ENCODE data around the gene TRRAP.

Gene TRRAP

DNA sequence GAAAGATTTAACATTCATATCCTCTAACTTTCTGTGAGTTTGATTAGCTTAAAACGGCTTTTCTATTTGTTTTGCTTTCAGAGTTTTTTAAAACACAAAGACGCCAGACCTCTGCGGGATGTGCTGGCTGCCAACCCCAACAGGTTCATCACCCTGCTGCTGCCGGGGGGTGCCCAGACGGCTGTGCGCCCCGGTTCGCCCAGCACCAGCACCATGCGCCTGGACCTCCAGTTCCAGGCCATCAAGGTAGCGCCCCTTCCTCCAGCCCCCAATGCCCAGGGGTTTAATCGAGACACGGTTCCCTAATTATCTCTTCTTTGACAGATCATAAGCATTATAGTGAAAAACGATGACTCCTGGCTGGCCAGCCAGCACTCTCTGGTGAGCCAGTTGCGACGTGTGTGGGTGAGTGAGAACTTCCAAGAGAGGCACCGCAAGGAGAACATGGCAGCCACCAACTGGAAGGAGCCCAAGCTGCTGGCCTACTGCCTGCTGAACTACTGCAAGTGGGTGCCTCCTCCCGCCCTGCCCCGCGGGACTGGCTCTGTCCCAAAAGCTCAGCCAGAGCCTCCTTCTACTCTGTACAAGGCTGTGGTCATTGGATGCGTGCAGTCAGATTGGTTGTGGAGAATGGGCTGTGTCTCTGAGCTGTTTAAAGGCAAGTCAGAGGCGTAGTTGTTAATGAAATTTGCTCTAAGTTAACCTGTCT is 71.2 kb downstream of the TRRAP start:
- no peak for DNase-seq (ENCODE audit: low read depth)

DNA sequence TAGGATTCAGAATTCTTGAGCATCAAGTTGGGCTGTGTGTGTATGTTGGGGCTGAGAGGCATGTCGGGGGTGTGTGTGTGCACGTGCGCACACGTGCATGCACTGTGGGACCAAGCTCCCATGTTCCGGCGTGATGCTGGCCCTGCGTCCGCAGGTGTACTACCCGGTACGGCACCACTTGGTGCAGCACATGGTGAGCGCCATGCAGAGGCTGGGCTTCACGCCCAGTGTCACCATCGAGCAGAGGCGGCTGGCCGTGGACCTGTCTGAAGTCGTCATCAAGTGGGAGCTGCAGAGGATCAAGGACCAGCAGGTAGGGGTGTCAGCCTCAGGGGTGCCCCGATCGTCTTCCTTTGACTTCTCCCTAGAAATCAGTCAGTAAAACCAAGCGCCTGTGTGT is 77.7 kb downstream of the TRRAP start:
- DNase-seq (ENCODE audit: low read depth) = no peak

DNA sequence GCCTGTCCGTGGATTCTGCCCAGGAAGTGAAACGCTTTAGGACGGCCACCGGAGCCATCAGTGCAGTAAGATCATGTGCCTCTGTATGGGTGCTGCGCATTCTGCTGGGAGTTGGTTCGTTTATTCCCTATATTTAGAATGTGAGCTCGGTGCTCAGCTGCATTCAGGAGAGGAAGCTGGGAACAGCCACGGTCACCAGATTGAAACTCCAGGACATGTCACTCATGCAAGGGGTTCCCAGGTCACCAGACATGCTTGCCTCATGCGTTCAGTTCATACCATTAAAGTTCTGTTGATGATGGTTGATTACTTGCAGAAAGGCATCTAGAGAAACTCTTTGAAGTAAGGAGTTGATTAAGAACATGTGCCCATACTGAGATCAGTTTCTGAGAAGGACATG is 78.1 kb downstream of the TRRAP start:
- no peak for DNase-seq (ENCODE audit: low read depth)

DNA sequence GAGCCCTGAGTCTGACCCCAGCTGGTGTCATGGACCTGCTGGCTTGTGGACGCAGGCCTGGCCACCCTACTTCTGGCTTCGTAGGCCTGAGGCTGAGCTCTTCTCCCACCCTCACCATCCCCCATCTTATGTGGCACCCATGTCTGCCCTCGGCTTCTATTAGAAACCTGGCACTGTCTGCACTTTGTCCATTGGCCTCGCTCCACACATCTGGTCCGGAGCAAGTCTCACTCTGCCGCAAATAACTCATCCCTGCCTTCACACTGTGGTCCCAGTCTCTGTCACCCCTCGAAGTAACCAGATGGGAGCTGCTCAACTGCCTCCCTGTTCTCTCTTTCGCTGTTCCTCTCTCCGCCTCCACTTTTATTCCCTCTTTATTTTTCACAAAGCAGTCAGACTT is 78.6 kb downstream of the TRRAP start:
- DNase-seq (ENCODE audit: low read depth) = no peak

DNA sequence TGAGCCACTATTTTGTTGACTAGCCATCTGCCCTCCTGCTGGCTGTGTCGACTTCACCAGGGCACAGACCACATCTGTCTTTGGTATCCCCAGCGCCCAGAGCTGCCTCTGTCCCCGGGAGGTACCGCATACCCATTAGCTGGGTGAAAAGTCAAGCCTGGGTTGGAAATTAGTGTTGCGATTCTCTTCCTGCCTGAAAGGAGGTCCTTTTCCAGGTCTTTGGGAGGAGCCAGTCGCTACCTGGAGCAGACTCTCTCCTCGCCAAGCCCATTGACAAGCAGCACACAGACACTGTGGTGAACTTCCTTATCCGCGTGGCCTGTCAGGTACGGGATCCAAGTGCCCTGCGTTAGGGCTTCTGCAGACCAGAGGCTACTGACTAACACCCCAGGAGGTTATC is 79.4 kb downstream of the TRRAP start:
- DNase-seq (ENCODE audit: low read depth) = no peak

DNA sequence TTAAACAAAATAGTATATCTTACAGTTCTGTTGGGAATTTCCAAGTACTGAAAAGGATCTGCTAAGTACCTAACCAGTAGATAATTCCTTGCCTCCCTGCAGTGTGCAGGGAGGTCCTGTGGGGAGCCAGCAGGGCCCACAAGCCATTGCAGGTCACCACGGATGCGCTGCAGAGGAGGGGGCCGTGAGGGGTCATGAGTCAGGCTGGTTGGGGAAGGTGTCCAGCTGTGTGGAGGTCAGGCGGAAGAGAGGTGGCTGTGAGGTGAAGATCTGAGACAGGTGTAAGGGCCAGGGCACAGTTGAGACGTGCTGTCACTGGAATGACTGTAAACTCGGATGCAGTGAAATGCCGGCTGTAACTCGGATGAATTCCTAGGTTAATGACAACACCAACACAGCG is 80.6 kb downstream of the TRRAP start:
- no peak for DNase-seq (ENCODE audit: low read depth)

DNA sequence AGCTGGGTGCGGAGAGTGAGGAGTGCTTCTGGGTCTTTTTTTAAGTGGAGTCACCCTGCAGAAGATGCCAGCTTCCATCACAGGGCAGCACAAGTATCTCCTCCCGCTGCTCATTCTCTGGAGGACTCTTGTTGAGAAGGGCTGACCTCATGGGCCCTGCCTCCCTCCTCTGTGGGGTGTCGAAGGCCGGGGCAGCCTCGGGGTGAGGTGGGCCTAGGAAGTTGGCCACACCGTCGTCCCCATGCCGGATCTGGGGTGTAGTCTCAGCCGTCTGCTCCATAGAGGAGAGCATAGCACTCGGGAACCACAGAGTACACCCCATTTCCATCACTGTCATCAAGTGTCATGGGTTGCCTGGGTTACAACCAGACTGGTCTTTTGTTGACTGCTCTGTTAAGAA is 85.0 kb downstream of the TRRAP start:
- no peak for DNase-seq (ENCODE audit: low read depth)

DNA sequence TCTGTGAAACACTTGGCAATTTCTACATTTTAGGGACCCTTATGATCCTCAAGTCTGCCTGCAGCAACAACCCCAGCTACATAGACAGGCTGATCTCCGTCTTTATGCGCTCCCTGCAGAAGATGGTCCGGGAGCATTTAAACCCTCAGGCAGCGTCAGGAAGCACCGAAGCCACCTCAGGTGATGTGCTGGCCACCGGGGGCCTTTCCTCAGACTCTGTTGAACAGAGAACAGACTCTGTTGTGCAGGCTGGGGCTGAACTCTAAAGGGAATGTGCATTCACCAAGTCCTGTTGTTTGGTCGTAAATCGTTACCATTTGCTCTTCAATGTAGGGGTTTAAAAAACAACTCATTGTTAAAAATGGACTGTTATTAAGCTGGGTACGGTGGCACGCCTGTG is 86.3 kb downstream of the TRRAP start:
- no peak for DNase-seq (ENCODE audit: low read depth)

DNA sequence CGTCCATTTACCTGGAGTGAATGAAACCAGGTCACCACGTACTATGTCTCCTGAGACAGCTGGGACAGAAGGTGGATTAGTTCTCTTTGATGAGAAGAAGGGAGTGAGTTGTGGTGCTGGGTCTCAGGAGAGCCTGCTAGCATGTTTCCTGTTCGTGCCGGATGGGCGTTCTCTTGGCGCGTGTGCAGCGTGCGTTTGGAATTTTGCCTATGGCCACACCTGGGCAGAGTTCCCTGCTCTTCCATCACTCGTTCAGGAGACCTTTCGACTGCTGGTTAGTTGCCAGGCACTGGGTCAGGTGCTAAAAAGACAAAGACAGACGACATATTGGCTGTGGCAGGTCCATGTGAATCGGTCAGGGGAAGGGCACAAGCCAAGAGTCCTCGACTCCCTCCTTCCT is 90.3 kb downstream of the TRRAP start:
- no peak for DNase-seq (ENCODE audit: low read depth)

DNA sequence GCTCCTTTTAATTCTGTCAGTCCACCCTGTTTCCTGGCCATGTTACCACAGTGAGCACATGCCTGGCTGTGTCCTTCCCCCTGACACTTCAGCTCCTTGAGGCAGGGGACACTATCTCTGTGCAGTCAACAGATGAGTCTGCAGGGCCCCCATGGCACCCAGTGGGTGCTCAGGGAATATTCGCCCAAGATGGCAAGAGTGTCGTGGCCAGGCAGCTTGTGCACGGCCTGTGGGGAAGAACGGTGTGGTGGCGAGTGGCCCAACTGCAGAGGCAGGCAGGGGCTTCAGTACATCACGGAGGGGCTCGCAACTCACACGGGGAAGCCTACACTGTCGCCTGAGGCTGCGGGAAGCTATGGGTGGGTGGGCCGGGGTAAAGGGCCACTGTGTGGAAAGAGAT is 91.1 kb downstream of the TRRAP start:
- no peak for DNase-seq (ENCODE audit: low read depth)

DNA sequence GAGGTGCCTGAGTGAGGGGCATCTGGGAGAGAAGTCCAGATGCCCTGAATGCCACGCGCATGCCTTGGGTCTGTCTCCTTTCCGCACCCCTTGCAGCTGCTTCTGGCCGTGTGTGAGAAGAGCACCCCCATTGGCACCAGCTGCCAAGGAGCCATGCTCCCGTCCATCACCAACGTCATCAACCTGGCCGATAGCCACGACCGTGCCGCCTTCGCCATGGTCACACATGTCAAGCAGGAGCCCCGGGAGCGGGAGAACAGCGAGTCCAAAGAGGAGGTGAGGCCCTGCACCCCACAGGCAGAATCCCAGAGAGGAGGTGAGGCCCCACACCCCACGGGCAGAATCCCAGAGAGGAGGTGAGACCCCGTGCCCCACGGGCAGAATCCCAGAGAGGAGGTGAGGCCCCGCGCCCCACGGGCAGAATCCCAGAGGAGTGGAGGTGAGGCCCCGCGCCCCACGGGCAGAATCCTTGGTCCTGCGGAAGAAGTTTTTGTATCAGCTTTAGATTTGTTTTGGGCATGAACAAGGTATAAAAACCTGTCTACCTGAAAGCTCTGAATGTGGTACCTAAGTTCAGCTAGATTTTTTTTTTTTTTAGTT is 91.8 kb downstream of the TRRAP start:
- DNase-seq (ENCODE audit: low read depth) = no peak

DNA sequence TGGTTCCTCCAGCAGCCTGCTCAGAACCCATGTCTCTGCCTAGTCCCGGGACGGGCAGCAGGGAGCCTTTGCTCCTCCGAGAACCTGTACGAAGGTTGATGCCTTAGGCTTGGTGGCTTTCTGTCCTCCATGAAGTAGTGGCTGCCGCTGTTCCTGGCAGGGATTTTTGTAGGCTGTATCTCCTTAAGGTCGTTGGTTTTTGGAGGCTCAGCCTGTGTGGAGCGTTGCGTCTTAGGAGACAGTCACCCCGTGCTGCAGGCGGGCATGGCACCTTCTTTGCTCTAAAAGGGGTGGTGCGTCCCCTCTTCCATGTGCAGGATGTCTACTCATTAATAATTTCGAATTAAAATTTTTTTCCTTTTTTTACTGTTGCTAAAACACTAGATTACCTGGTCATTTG is 92.5 kb downstream of the TRRAP start:
- no peak for DNase-seq (ENCODE audit: low read depth)

DNA sequence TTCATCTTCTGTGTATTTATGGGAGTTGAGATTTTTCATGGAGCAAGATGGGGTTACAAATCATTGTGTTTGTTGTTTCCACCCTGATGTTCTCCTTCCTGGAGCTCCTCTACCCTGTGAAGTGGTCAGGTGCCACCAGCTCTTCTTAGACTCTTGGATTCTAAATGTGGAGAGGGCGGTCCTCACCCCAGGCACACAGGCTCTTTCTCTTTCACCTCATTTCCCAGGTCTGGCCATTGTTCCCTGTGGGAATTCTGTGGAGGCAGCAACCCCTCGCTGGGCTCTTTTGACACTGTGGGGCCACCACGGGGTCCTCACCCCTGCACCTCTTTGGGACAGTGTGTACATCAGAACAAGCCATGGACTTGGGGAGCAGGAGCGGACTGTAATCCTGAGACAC is 95.9 kb downstream of the TRRAP start:
- no peak for DNase-seq (ENCODE audit: low read depth)

DNA sequence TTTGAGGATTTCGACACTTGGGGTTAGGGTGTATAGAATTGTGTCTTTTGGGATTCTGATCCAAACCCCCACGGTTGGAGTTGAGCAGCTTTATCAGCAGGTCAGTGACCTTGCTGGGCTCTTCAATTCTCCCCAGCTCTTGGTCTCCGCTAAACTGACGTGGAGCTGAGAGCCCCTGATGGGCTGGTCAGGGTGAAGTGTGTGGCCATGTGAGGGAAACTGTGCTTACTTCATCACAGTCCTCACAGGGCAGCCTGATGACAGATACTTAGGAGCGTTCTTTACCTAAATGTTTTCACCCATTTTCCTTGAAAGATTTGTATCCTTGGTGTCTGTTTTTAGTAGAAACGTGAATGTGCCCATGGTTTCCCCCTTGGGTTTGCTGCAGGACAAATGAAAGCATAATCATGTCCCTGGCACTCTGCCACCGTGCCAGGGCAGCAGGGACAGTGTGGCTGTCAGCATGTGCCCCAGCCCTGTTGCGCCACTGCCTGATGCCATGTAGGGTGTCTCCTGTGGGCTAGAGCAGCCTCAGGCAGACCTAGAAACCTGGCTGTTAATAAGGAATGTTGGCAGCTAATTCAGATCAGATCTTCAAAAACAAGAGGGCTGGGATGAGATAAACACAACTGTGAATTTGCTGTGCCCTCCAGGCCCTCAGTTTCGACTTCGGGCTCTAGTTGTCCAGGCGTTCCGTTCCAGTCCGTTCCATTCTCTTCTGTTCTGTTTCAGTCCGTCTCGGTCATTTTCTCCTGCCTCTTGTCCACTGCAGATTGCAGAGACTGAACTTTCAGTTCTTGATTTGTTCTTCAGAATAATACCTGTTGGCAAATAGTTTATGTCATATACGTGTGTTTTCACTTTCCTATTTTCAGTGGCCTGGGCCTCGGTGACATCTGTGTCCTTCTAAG is 96.8 kb downstream of the TRRAP start:
- no peak for DNase-seq (ENCODE audit: low read depth)

DNA sequence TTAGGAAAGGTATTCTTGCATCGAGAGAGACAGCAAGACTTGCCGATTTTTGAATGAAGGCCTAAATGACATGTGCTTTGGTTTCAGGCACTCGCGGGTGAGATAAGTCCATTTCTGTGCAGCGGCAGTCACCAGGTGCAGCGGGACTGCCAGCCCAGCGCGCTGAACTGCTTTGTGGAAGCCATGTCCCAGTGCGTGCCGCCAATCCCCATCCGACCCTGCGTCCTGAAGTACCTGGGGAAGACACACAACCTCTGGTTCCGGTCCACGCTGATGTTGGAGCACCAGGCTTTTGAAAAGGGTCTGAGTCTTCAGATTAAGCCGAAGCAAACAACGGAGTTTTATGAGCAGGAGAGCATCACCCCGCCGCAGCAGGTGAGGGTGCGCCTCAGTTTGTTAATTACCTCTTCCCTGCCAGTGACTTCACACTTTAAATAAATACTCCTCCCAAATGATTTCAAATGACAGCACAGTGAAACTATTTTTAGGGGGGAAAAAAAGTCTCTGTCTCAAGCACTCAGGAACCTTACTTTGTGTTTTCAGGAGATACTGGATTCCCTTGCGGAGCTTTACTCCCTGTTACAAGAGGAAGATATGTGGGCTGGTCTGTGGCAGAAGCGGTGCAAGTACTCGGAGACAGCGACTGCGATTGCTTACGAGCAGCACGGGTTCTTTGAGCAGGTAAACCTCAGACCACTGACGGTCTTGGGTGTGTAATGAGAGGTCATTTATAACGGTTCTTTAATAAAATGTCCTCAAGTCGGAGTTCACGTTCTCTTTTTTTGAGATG is 98.3 kb downstream of the TRRAP start:
- DNase-seq (ENCODE audit: low read depth) = no peak

DNA sequence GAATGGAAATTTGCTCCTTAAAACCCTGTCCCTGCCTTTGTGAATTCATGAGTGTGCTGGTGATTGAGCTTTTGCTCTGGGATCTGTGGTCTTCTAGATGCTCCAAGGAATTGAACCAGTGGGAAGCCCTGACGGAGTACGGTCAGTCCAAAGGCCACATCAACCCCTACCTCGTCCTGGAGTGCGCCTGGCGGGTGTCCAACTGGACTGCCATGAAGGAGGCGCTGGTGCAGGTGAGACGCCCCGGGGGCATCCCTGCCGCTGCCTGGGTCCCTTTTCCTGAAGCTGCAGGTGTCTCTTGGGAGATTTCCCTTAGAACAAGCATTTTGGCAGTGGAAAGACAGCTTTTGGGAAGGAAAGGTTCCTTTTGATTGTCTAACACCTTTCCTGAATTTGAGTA is 100.3 kb downstream of the TRRAP start:
- no peak for DNase-seq (ENCODE audit: low read depth)

DNA sequence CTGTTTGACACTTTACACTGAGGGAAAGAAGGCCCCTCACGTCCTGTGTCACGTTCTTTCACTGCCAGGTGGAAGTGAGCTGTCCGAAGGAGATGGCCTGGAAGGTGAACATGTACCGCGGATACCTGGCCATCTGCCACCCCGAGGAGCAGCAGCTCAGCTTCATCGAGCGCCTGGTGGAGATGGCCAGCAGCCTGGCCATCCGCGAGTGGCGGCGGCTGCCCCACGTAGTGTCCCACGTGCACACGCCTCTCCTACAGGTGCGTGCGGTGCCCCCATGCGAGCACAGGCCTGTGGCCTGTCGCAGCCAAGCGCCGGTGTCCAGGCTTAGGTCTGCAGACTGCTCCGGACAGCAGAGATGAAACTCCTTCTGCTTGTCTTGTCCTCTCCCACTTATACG is 103.4 kb downstream of the TRRAP start:
- no peak for DNase-seq (ENCODE audit: low read depth)

DNA sequence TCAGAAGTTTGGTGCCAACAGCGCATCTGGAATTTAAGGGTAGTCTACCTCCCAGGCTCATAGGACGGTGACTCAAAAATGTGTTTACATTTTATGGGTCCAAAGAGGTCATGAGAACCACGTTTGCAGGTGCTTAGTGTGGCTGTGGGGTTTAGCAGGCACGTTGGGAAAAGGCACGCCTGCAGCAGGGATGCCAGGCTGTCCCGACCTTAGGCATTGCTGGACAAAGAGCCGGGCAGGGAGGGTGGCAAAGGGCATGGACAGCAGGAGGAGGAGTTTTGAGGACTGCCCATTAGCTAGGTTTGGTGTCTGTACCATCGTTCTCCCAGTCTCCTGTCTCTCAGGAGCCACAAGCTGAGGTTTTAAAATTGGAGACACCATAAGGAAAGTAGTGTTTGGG is 104.4 kb downstream of the TRRAP start:
- DNase-seq (ENCODE audit: low read depth) = no peak

DNA sequence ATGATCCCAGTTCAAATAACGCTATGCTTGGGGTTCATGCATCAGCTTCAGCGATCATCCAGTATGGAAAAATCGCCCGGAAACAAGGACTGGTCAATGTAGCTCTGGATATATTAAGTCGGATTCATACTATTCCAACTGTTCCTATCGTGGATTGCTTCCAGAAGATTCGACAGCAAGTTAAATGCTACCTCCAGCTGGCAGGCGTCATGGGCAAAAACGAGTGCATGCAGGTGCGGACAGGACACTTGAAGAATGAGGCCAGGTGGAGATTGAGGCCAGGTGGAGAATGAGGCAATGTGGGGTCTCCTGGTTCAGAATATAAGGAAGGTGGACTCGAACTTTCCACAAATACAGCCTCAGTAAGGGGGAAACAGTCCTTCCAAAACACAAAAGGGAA is 105.8 kb downstream of the TRRAP start:
- DNase-seq (ENCODE audit: low read depth) = no peak

DNA sequence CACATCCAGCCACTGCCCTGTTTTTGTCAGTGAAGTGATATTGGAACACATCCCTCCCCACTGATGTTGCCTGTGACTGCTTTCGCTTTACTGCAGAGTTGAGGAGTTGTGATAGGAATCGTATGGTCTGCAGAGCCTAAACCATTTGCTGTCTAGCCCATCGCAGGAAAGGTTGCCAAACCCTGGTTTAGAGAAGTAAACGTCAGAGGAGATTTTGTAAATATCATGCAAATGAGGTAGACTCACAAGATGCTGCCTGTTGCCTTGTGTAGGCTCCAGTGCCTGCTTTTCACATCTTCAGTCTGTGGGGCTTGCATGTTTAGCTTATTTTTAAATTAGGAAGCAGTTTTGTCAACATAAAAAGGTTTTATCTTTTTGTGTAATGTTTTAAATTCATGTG is 107.1 kb downstream of the TRRAP start:
- DNase-seq (ENCODE audit: low read depth) = no peak

DNA sequence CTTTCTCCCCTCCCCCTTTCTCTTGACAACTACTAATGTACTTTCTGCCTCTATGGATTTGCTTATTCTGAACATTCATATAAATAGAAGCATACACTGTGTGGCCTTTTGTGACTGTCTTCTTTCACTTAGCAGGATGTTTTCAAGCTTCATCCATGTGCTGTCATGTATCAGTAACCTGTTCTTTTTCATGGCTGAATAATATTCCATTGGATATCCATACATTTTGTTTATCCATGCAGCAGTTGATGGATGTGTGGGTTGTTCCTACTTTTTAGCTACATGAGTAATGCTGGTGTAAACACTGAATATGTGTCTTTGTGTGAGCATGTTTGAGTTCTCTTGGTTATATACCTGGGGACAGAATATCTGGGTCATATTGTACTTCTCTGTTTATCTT is 107.6 kb downstream of the TRRAP start:
- no peak for DNase-seq (ENCODE audit: low read depth)

DNA sequence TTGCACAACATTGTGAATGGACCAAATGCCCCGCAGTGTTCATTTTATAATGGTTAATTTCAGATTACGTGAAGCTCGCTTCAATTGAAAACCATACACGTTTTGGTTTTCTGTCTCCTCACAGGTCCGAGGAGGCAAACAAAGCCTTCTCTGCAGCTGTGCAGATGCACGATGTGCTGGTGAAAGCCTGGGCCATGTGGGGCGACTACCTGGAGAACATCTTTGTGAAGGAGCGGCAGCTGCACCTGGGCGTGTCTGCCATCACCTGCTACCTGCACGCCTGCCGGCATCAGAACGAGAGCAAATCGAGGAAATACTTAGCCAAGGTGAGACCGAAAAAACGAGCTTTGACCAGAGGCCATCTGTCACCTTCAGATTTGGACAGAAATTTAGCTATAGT is 110.3 kb downstream of the TRRAP start:
- no peak for DNase-seq (ENCODE audit: low read depth)

DNA sequence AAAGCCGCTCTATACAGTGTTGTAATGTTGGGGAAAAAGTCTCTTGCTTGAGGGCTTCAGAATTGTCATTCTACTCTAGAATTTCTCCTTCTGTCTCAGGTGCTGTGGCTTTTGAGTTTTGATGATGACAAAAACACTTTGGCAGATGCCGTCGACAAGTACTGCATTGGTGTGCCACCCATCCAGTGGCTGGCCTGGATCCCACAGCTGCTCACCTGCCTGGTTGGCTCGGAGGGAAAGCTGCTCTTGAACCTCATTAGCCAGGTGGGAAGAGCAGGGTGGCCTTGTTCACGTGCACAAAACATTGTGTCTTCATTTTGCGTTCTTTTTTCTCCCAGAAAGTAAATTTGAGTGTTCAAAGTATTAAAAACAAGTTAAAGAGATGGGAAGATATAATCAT is 112.0 kb downstream of the TRRAP start:
- no peak for DNase-seq (ENCODE audit: low read depth)
